ENCODE results near the gene BDKRB2. TPM values are rescaled to one million over a fixed set of nuclear protein-coding genes. Genes with fewer than 3 reads are reported as not detected.

The BDKRB2 gene
- total and polyA plus RNA-seq, 2 of the 13 experiments (the other 11 are each of a cell fraction or from before 2014, with no cell fraction given): 0.03 TPM; not detected in 1

- Histone ChIP-seq H2AFZ (ENCODE audit: low read length) (no peak overlapping the region), H3K36me3 (replicated peaks in 1 of 2; ENCODE audit: control insufficient read depth in 1 of 2, insufficient read depth in 2 of 2, low read length in 2 of 2) (no peaks in the 10 kb centered on the region), H3K4me1 (ENCODE audit: insufficient read depth, low read length) (no peaks in the 10 kb centered on the region), H4K20me1 (ENCODE audit: insufficient read depth, low read length) (no peaks in the 10 kb centered on the region), H3K79me2 (ENCODE audit: insufficient read depth, low read length) (no peaks in the 10 kb centered on the region), H3K9me3 (ENCODE audit: low read length) (no peaks in the 10 kb centered on the region), H3K4me3 (replicated peaks in 1 of 3; ENCODE audit: insufficient read depth in 1 of 3, low read depth in 2 of 3, low read length in 3 of 3) (no peak overlapping the region), H3K27me3 (ENCODE audit: control insufficient read depth in 1 of 2, insufficient read depth in 2 of 2, low read length in 2 of 2) (no peaks in the 10 kb centered on the region), H3K27ac (ENCODE audit: extremely low read length, insufficient read depth, low read length) (no peak overlapping the region), H3K4me2 (ENCODE audit: low read depth, low read length) (no peak overlapping the region), H3K9ac (ENCODE audit: insufficient read depth, low read depth, low read length) (no peak overlapping the region)
- CTCF ChIA-PET (ENCODE audit: low intra/inter-chr PET ratio, low total read pairs): no interaction called here
- no peak for FAIRE-seq
- 0% methylated on average over 1 of the region's 1 CpG for WGBS (ENCODE audit: low lambda C conversion rate)
- ATAC-seq: no peak
- intact Hi-C loops (cut with micrococcal nuclease; ENCODE audit: unreplicated experiment) (no loop called here), in situ Hi-C loops (cut with HindIII; ENCODE audit: extremely low pct_ligation_motif_present, low pct_unique_long_range_greater_than_20kb) (no loop called here)
- BruUV-seq (replicated peaks): no TSS peak
- POLR2A ChIA-PET: no interaction called here
- DNase-seq (ENCODE audit: low spot score): no peak
- TF ChIP-seq RXRB (CRISPR knock-in tag; IDR thresholded peaks at IDR 0.05; ENCODE audit: borderline replicate concordance) (no peak), SRSF1 (optimal IDR thresholded peaks at IDR 0.05; ENCODE audit: low read depth, low read length) (no peak), ZBTB20 (CRISPR knock-in tag; IDR thresholded peaks at IDR 0.05; ENCODE audit: borderline replicate concordance, low read depth) (no peak), RBM22 (optimal IDR thresholded peaks at IDR 0.05; ENCODE audit: low read length) (no peak), NBN (conservative IDR thresholded peaks at IDR 0.05) (no peak), CREB3 (CRISPR knock-in tag; IDR thresholded peaks at IDR 0.05) (no peak), HOXD1 (CRISPR knock-in tag; IDR thresholded peaks at IDR 0.05) (no peak), PCBP1 (IDR thresholded peaks at IDR 0.05; ENCODE audit: borderline replicate concordance, low read depth, low read length) (no peak), TIGD3 (CRISPR knock-in tag; IDR thresholded peaks at IDR 0.05; ENCODE audit: borderline replicate concordance) (no peak), HNRNPL (IDR thresholded peaks at IDR 0.05; ENCODE audit: low read depth, low read length) (no peak), ZNF891 (CRISPR knock-in tag; IDR thresholded peaks at IDR 0.05) (no peak), SMARCC2 (IDR thresholded peaks at IDR 0.05) (no peak), NR2C2 (CRISPR knock-in tag; IDR thresholded peaks at IDR 0.05; ENCODE audit: borderline replicate concordance) (no peak)
These were observed 41.9 kb downstream of the BDKRB2 start for GRCh38 chr14:96246539-96246847.
